DMS153 treated with DMSO at 0.1 percent for 48 hours (cell line): ENCODE data around the gene BCL2.
"Not testable (repeated sequence)": the region's sequence is repeated elsewhere in the genome, so short reads cannot be mapped to it uniquely, and the experiment has no call there.

Experiments
- DNase-seq: peaks from one replicate; lab custom pipeline; 2025; ENCODE audit not compliant: unreplicated experiment; lab: John Stamatoyannopoulos, UW

BCL2 gene

GRCh38 chr18:63319383-63320122, at the start of gene BCL2:
Gene BCL2 (minus strand): TSS chr18:63319769.
- DNase-seq: no peak

- DNase-seq: no peak
Measured at GRCh38 chr18:63368611-63369010, 49.0 kb upstream of the BCL2 start.

GRCh38 chr18:63367053-63367953, 47.7 kb upstream of the BCL2 start, which contains the start of gene KDSR:
Gene KDSR (minus strand): TSS chr18:63367206. CDS start chr18:63367118, 88 bp downstream.
- peak; percentile 96 for DNase-seq

- peak; percentile 41 for DNase-seq
Measured at GRCh38 chr18:63366213-63367052, 46.9 kb upstream of the BCL2 start.

DNA sequence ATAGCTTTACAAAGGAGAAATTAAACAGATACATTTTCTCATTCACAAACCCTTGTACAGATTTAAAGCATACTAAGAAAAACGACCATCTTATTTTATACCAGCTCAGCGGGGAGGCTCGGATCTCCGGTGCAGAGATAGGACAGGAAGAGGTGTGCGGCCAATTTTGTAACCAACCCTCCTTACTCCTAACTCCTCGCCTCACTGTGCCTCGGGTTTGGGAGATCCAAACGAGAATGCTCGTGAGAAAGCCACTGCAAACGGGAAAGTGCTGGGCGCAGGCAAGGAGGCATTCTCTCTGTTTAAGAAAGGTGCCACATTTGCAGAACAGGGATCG, 46.3 kb upstream of the BCL2 start:
- no peak for DNase-seq

- DNase-seq: no peak
Measured at GRCh38 chr18:63363951-63364350, 44.4 kb upstream of the BCL2 start.

- not testable (repeated sequence) for DNase-seq
Measured at GRCh38 chr18:63363420-63363819, 43.9 kb upstream of the BCL2 start.

DNA sequence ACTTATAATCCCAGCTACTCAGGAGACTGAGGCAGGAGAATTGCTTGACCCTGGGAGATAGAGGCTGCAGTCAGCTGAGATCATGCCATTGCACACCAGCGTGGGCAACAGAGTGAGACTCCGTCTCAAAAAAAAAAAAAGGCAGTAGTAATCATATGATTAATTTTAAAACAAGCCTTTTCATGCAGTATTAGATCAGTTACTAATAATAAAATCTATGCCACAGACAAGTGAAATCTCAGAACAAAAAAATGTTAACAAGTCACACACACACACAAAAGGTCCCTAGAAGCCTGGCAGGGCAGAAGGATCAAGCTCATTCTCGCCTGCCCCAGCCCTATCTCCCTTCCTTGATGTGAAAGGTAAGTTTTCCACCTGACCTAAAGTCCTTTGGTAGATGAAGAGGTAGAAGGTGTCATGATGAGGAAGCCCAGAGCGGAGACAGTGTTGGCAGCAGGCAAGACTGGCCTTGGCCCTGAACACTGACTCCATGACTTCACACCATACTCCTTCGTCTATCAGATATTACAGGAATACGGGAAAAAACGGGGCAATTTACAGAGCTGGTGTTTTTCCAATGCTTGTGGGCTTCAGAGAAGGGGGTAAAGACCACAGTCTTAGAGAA, 36.8 kb upstream of the BCL2 start:
- DNase-seq: no peak

- DNase-seq: no peak
Measured at GRCh38 chr18:63350230-63350629, 30.7 kb upstream of the BCL2 start.

GRCh38 chr18:63348508-63349136, 29.1 kb upstream of the BCL2 start:
- DNase-seq: no peak

GRCh38 chr18:63346480-63347183, 27.1 kb upstream of the BCL2 start:
- DNase-seq: no peak

DNA sequence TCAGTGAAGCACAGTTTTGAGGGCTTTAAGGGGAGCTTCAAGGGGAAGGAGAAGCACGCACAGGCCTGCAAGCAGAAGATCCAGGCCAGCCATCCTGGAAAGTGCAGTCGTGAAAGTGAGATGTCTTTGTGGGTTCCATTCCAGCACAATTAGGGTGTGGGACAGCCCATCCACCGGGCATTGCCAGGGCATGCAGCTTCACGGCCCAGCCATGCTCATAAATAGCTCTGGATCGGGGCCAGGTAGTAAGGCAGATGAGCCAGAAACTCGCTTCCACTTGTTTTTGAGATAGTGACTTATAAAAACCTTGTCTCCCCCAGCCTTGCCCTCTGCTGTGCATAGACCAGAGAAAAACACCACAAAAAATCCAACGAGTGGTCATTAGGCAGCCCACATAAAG, 26.5 kb upstream of the BCL2 start:
- DNase-seq: no peak

GRCh38 chr18:63344918-63345317, 25.3 kb upstream of the BCL2 start:
- no peak for DNase-seq

GRCh38 chr18:63344263-63344662, 24.7 kb upstream of the BCL2 start:
- DNase-seq: no peak

DNA sequence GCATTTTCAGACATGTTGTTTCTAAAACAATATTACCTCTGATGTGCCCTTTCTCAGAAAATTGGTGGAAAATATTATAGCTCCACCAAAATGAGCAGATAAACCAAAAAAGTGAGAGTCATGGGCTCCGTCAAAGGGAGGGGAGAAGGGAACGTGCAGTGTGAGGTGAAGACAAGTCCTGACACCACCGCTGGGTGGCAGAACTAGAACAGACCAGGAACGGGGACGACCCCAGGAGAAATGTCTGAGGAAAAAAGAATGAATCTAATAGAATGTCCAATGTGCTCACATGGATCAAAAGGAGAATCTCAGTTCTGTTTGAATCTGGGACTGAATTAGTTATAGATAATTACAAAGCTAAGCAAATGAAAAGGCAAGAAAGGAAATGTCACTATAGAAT, 22.6 kb upstream of the BCL2 start:
- no peak for DNase-seq

DNA sequence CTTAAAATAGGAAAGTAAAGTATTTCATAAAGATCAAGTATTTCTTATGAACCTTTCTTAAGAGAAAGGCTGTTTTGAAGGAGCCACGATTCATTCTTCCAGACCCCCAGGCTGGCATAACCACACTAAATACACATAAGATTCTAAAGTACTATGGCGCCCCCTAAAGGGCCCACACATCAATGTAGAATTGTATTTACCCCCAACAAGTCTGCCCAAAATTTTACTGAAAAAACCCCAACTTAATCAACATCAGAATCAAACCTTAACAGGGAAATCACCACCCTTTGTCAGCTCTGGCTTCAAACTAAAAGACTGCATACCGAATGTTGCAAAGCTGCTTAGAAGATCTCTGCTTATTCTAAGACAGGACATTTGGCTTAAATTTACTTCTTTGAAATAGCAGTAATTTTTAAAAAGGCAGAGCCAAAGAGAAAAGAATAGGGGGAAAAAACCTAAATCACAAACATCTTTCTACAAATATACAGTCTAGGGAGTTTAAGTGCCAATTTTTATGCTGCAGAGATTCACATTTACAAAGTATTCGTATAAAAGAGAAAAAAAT, 20.4 kb upstream of the BCL2 start:
- DNase-seq: no peak

- DNase-seq: no peak
Measured at GRCh38 chr18:63336366-63337099, 17.0 kb upstream of the BCL2 start.

- no peak for DNase-seq
Measured at GRCh38 chr18:63331105-63331504, 11.5 kb upstream of the BCL2 start.
